COLO668 (cell line): ENCODE results near the gene MAMLD1.
"Not testable (repeated sequence)": the region's sequence is repeated elsewhere in the genome, so short reads cannot be mapped to it uniquely, and the experiment has no call there.

ENCODE experiments used
- DNase-seq: peaks from one replicate; lab custom pipeline; 2025; ENCODE audit not compliant: unreplicated experiment; lab: John Stamatoyannopoulos, UW

The MAMLD1 gene, protein sequence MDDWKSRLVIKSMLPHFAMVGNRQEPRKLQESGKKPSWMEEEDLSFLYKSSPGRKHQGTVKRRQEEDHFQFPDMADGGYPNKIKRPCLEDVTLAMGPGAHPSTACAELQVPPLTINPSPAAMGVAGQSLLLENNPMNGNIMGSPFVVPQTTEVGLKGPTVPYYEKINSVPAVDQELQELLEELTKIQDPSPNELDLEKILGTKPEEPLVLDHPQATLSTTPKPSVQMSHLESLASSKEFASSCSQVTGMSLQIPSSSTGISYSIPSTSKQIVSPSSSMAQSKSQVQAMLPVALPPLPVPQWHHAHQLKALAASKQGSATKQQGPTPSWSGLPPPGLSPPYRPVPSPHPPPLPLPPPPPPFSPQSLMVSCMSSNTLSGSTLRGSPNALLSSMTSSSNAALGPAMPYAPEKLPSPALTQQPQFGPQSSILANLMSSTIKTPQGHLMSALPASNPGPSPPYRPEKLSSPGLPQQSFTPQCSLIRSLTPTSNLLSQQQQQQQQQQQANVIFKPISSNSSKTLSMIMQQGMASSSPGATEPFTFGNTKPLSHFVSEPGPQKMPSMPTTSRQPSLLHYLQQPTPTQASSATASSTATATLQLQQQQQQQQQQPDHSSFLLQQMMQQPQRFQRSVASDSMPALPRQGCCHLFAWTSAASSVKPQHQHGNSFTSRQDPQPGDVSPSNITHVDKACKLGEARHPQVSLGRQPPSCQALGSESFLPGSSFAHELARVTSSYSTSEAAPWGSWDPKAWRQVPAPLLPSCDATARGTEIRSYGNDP

DNA sequence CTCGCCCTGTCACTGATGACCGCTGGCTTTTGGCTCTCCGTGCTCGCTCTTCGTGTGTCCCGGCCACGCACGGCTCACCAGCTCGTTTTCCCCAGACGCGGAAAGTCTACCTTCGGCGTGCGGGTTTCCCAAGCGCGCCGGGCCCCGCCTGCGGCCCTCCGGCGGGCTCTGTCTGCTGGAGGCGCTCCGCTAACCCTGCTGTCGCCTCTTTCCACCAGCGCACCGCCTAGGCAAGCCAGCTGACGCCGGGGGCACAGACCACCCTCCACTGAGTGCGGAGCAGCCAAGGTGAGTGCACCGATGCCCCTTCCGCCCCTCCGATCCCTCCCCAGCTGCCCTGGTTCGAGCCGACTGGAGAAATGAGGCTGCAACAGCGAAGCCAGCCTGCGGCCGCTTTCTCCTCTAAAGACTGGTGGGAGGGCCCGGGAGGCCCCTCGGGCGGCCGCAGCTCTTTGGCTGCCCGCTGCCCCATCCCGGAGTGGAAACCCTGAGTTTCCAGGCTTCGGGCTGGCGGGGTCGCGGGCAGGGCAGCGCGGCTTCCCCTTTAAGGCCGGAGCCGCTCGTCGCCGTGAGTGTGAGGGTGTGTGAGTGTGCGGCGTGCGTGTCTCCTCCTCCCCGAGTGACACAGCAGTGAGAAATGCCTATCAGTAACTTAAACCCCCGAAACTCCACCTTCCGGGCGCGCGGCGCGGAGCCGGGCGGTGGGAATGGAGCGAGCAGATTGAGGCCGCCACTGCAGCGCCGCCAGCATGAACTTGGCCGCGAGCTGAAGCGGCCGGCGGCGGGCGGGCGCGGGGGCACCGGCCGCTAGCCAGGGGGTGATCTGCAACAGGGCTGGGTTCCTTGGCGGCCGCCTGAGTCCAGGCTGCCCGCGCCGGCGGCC lies at the start of gene MAMLD1:
Gene MAMLD1 (plus strand): TSS at position 719 of the 883 bp plus-strand sequence. CDS start 82,200 bp downstream, outside the sequence.
- DNase-seq = peak; percentile 10

DNA sequence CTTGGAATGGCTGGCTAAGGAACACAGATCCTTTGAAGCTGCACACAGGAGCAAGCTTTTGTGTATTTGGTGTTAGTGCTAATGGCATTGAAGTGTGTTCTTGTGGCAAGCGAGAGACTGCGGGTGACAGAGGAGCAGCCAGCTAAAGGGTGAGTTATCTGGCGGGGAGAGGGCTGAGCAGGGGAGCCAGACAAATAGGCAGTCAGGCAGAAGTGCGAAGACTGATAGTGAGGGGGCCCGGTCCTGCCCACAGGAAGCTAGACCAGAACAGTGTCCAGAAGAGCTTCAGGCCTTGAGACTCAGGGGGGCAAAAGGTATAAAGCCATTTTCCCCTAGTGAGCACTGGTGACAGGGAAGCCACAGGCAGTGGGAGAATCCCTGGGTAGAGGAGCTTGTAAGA lies 49.6 kb upstream of the MAMLD1 start:
- DNase-seq = no peak

DNA sequence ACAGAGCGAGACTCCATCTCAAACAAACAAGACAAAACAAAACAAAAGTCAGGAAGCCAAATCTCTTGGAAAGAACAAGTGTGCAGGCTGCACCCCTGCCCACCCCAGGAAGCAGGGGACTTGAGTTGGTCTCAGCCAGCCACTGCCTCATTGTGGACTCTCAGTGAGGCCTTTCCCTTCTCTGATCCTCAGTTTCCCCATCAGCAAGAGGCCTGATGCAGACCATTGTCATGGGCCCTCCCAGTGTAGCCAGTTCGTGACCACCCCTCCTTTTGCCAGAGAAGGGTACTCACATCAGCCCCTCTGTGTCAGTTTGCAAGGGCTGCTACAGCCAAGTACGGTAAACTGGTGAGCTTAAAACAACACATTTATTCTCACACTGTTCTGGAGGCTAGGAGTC lies 48.9 kb upstream of the MAMLD1 start:
- DNase-seq = no peak

DNA sequence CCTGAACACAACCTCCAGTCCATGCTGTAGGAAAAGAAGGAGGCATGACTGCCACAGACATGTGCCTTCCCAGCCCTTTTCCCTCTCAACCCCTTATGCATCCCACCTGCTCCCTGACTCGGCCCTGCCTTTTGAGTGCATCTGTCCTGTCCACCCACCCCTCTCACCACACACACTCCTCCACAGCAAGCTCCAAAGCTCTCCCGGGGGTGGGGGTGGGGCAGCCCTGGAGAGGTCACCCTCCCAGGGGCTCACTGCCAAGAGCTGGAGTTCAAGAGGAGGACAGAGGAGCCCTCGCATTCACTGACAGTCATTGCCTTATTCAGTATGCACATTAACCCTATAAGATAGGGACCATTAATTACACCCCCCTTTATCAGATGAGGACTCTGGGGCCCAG lies 46.6 kb upstream of the MAMLD1 start:
- DNase-seq = no peak

DNA sequence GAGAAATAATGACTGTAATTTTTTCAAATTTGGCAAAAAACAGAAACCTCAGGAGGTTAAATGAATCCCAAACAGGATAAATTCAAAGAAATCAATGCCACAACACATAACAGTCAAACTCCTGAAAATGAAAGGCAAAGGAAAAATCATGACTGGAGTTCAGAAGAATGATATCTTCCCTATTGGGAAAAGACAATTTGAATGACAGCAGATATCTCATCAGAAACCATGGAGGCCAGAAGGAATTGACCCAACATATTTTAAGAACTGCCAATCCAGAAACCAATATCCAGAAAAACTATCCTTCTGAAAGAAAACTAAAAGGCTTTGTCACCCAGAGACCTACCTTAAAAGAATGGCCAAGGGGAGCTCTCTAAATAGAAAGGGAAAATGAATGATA lies 40.1 kb upstream of the MAMLD1 start:
- no peak for DNase-seq

DNA sequence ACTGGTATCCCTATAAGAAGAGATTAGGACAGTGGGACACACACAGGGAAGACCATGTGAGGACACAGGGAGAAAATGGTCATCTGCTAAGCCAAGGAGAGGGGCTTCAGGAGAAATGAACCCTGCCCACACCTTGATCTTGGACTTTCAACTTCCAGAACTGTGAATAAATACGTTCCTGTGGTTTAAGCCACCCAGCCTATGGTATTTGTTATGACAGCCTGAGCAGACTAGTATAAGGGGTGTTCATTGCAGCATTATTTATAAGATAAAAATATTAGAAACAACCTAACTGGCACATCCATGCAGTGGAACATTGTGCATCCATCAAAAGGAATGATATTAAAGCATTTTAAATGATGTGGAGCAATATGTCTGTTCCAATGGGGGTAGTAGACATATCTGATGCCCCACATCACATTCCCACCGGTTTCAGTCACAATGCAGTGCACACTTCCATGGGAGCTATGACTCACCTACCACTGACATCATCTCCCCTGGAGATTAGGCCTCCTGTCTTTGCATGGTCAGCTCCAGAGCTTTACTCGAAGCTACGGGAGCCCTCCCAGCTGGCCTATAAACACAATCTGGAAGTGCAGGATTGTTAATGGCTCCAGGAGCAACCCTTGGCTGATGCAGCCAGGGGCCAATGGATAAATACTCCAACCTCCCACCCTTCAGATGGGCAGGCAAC lies 38.9 kb upstream of the MAMLD1 start:
- no peak for DNase-seq

DNA sequence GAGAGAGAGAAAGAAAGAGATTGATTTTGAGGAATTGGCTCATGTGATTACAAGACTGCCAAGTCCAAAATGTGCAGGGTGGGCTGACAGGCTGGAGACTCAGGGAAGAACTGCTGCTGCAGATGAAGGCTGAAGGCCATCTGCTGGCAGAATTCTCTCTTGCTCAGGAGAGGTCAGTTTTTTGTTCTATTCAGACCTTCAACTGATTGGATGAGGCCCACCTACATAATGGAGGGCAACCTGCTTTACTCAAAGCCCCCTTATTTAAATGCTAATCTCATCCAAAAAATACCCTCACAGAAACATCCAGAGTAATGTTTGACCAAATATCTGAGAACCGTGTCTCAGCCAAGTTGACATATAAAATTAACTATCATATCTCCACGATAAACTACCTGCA lies 38.2 kb upstream of the MAMLD1 start:
- no peak for DNase-seq

DNA sequence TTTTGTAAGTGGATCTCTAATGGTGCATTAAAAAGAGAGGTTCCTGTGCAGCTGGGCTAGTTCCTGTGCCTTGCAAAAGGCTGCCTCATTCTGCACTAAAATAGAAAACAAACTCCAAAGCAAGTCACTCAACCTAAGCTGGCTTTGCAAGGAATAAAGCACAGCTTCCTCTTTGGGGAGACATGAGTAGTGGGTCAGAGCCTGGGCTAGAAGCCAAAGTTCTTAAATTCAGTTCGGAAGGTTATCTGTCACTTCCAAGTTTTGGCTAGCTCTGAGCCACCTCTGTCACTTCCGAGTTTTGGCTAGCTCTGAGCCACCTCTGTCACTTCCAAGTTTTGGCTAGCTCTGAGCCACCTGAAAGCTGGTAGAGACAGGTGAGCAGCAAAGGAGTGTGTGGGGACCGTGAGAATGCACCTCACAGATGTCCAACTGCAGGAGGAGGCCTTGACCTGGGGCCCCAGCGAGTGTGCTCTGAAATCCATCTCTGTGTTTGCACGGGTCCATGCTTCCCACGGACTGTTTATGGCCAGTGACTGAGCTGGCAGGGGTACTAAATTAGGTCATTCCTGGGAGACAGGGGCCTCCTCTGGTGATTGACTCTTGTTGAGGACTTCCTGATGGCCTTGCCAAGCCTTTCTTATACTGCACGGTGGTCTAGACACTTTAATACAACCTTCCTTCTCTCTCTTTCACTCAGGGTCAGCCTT lies 36.4 kb upstream of the MAMLD1 start:
- no peak for DNase-seq

DNA sequence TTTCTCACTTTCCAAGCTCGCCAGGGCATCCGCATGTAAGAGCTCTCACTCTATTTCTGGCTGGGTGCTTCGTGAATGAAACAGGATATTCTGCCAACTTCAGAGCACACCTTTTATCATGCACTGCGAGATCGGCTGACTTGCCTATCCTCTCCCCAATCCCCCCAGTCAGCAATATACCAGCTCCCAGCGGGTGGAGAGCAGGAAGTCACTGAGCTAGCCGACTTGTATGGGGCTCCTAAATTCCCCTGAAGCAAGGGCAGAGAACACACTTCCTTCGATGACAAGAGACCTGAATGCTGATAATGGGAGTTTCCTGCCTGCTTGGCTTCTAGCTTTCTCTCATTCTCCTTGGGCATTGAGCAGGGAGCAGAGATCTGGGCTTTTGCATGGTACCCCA lies 33.8 kb upstream of the MAMLD1 start:
- no peak for DNase-seq

DNA sequence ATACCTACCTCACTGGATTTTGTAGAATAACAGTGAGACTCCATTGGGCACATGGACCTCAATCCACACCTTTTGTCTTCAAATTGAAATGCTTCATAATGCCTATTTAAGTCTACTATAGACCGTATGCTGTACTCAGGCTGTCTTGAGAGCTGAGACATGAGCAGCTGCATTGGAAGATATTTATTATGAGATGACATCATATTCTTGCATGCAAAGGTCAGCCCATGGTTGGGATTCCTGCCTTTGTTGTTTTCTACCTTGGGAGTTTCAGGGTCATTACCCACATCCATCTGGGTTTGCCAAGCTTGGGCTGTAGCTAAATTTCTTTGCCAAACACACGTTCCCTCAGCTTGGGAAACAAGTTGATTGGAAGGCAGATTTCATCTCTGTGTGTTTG lies 33.2 kb upstream of the MAMLD1 start:
- DNase-seq = no peak

DNA sequence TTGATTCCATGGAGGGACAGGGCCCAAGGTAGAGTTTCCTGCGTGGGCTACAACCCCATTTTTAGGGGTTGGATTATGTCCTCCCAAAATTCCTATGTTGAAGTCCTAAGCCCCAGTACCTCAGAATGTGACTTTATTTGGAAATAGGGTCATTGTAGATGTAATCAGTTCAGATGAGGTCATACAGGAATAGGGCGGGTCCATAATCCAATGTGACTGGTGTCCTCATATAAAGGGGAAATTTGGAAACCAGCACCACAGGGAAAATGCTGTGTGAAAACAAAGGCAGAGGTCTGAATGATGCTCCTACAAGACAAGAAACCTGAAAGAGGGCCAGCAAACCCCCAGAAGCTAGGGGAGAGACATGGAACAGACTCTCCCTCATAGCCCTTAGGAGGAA lies 31.1 kb upstream of the MAMLD1 start:
- DNase-seq = no peak

DNA sequence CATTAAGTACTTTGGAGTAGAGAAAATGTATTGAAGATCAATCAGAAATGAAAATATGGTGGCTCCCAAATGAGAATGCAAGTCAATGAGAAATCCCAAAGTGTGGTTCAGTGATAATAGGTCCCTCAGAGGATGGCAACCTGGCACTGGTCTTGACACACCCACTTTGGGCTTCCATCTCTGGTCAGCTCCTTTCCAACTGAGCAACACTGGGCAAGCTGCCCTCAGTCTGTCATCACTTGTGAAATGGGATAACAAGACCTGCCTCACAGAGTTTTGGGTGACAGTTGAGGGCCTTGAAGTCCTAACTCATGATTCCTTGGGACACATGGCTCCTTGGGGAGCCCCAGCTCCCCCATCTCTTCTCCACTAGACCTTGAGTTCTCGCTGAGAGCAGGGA lies 29.0 kb upstream of the MAMLD1 start:
- no peak for DNase-seq

DNA sequence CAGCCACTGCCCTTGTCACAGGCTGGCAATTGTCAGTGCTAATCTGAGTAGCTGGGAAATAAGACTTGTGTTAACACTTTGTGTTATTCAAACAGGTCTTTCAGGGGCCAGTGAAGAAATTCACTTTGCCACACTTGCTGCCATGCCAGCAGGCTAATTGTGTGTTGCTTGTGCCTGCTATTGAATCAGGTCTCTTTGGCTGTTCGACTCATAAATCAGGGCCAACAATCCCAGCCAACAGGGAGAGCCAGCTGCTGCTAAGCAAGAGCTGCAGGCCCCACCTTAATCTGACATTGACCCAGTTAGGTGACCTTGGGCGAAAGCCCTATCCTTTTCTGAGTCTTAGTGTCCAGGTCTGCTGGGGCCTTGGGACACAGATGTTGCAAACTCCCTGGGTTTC lies 28.1 kb upstream of the MAMLD1 start:
- no peak for DNase-seq

DNA sequence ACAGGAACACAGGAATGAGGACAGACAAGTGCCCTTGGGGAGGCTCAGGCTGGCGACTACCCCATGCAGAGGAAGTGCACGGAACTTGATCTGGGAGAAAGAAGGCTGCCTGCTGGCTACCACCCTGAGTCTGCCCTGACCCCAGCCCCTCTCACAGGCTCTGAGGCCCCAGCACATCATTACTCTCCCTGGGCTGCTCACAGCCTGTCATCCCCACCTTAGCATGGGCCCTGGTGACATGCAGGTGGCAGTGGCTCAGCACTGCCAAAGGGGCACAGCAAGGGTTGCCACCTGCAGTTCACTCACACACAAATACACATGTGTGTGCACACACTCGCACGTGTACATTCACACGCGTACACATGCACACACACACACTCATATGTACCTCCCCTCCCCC lies 26.1 kb upstream of the MAMLD1 start:
- DNase-seq = no peak

DNA sequence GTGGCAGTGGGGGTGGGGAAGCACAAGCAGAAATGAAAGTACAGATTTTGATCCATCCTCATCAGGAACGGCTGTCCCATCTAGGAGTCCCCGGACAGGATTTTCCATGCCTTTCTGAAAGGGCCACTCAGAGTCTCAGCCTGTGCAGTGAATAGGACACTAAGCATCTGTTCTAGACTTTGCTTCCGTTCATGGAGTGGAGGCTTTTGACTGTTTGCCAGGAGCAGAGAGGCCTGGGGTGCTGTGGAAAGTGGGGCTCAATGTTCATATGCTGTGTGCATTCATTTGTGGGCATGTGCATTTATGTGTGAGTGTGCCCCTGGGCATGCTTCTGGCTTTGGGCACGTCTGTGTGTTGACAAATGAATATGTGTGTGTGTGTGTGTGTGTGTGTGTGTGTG lies 25.6 kb upstream of the MAMLD1 start:
- no peak for DNase-seq

DNA sequence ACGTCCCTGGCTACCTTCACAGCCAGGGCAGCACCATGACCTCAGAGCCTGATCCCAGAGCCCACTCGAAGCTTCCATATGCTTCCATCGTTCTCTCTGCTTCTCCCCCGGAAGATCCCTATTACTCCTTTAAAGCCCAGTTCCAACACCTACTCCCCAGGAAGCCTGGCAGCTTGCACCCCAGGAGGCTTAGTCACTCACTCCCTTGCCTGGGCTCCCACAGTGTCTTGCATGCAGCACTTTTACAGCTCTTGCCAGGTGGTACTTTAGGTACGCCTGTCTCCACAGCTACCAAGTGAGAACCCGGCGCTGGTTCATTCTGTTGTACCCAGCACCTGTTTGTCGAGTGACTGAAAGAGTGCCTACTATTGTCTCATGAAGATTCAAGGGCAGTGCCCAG lies 24.5 kb upstream of the MAMLD1 start:
- no peak for DNase-seq

DNA sequence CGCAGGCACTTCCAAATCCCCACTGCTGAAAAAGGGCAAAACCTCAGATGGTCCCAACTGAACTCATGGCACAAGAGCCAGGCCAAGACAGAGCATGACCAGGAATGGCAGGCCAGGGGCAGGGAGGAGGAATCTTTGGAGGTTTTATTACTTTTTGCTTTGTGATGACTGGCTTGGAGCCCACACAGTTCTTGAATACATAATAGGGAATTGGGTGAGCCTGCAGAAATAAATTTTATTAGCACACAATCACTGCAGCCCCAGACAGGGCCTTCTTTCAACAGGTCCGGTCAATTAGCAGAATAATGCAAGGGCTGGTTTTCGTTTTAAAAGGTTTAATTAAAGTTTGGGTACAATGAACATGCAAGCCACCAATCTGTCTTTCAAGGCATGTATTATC lies 23.4 kb upstream of the MAMLD1 start:
- DNase-seq = no peak

DNA sequence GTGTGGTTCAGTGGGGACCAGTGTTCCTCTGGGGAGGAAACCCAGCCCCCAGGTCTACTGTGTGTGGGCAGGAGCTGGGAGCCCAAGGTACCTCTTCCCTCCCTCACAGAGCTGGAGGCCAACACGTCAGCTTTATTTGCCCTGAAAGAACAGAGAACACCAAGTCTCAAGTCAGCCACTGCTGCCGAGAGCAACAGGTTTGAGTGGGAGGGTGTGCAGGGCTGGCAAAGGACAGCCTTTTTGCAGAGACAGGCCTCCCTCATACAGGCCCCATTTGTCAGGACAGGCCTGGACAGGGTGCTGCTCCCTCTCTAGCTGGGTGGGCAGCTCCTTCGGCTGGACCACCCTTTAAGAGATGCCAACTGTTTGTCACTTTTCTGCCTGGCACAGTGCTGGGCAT lies 22.8 kb upstream of the MAMLD1 start:
- DNase-seq = not testable (repeated sequence)

DNA sequence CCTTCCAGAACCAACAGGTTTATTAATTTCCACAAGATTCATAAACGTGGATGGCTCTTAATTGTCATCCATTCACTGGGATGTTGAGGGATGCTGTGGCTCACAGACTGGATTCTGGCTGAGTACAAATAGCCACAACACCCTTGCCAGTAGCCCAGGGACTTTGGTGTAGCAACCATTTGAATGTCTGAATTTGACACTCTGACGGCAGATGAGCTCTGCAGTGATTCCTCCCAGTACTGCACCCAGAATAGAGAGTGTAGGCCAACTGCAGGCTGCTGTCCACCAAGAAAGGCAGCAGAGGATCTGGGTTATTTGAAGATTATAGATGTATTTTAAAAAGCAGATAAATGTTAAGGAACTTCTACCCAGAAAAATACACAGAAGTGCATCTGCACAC lies 15.6 kb upstream of the MAMLD1 start:
- DNase-seq = no peak

DNA sequence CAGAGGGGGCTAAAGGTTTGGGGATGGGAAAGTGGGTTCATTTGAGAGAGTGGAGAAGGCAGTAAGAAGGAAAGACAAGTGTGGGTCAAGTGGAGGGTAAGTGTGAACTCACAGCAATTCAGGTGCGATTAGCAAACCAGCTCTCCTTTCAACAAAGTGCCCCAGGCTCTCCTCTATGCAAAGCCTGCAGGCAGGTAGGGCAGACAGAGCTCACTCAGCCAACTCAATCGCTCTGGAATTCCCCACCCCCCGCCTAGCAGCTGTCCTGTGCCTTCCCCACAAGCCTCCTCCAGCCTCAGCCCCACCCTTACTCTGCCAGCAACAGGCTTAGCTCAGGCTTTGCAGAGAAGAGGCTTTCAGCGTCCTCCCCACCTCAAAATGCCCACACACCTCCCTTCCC lies 14.8 kb upstream of the MAMLD1 start:
- peak; percentile 3 for DNase-seq
